LoVo (cell line): Measurements from ENCODE around the gene AGAP1.
A peak's percentile ranks its signal among the peaks of the same experiment; 100 is the strongest.

Experiments
- DNase-seq: peaks from one replicate; pipeline ENCODE4 v3.0.0-alpha.2; 2016; ENCODE audit warnings: low spot score

AGAP1 gene

DNA sequence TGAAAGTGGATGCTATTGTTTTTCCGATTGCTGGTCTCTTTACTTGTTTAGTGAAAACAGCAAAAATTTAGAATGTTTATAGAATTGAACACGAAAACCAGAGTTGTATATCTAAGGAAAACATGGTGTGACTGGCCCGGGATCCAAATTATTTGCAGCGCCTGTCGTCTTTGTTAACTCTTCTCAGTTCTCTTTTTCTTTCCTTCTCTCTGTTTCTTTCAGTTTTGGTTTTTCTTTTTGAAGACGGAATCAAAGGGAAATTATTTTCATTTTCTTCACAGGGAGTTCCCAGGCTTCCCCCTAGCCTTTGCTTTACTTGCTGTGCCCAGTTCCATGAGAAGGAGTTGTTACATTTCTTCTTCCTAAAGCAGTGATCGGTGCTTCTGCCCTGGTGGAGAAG lies 76.0 kb downstream of the AGAP1 start:
- DNase-seq: no peak

DNA sequence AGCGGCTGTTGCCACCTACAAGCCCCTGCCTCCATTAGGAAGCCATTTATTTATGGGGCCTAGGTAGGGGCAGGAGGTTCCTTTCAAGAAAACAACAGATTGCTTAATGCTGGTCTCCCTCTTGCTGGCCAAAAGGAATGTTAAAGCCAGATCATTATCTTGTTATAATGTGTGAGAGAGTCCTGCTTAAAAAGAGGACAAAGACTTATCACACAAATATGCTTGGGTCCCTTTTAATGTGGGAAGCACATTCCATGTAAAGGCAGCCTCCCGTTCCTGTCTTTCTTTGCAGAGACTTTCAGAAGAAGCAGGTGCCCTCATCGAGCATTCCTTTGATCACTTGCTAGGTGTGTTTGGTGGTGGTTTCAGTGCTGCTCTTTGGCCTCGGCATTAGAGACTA lies 76.4 kb downstream of the AGAP1 start:
- peak; percentile 35 for DNase-seq

DNA sequence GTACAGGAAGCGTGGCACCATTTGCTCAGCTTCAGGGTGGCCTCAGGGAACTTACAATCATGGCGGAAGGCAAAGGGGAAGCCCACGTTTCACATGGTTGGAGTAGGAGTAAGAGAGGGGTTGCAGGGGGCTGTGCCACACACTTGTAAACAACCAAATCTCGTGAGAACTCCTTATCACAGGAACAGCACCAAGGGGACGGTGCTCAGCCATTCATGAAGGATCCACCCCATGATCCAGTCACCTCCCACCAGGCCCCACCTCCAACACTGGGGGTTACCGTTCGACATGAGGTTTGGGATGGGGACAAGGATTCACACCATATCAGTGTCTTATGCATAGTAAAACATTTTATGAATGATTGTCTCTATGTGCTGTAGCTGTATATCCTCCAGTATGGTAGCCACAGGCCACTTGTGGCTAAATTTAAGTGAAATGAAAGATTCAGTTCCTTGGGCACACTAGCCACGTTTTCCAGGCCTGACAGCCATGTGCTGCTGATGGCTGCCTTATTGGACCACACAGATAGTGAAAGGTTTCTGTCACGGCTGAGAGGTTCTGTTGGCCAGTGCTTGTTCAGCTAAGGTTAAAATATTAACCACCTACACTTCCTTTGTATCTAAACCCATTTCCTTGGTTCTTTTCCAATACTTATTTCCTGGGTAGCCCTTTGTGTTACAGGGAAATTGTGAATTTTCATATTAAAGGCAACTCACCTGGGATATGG lies 77.3 kb downstream of the AGAP1 start:
- DNase-seq: no peak

DNA sequence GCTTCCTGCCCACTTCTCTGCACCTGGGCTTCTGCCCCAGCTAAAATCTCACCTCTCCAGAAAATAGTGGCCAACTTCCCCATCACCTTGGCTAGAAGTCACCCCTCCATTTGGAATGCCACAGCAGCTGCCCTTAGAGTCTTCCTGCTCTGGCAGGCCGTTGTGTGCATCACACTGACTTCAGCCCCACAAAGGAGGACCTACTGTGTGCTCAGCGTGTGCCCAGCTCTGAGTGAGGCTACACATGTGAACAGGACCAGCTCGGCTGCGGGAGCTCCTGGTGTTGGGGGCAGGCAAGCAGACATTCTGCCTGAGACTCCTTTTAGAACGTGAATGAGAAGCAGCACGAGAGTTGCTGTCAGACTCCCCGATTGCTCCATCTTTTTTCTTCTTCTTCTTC lies 78.7 kb downstream of the AGAP1 start:
- no peak for DNase-seq

DNA sequence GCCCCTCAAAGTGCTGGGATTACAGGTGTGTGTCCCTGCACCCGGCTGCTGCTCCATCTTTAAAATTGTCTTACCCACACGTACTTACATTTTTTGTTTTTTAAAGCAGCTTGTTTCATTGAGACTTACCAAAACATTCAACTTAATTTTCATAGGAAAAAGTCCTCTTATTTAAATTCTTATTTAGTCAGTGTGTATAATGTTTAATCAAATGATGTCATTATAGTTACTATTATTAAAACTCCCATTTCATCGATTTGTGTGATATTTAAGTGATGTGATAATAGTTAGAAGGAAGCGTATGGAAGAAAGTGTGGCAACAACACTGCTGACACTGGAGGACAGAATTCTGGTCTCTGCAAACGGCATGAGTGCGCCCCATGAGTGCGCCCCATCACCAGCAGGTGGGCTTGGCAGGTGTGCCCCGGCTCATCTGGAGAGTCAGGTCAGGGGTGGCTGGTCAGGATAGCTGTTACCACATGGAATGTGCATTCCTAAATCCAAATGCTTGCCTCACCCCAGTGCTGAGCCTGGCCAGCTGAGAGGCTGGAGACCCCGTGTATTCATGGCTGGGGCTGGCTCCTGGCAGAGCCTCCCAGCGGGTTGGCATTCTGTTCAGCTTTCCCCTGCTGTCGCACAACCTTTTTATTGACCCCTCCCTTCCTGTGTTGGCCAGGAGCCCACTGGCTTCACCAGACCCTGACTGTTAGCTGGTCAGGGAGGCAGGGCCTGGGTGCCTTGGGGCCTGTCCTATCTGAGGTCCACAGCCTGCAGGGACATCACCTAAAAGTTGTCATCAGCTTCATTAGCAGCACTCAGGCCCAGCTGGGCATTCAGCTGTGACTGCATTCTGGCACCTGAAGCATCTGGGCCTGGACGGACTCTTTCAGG lies 79.7 kb downstream of the AGAP1 start:
- no peak for DNase-seq

DNA sequence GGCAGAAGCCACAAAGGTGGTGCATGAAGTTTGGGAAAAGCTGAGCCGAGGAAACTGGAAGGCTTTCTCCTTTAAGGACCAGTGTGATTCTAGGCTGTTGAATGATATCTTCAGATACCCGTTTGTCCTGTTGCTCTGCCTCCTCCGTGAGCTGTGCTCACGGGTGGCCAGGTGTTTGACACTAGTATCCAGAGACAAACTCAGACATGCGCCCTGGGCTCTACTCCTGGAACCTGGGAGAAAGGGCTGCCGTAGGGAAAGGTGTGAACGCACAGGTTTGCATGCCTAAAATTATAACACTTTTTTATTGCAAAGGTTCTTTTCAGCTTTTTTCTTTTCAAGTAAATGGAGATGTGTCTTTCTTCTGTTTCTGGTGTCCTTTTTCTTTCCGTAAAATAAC lies 81.6 kb downstream of the AGAP1 start:
- DNase-seq: no peak

DNA sequence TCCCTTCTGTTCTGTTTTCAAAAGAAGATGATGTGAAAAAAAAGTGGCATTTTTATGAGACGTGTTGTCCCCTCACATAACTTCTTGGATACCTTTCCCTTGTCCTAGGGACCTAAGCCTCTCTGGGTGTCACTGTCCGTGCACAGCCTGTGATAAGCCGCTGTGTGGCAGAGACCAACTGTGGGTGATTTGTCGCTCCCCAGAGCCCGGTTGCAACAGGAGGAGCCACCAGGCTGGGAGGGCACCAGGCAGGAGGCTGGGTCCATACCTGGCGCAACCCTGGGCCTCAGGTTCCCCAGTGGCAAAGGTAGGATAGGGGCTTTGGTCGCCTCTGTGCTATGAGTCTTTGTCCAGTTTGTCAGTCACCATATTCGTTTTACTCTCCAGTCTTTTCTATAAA lies 82.1 kb downstream of the AGAP1 start:
- DNase-seq: no peak

DNA sequence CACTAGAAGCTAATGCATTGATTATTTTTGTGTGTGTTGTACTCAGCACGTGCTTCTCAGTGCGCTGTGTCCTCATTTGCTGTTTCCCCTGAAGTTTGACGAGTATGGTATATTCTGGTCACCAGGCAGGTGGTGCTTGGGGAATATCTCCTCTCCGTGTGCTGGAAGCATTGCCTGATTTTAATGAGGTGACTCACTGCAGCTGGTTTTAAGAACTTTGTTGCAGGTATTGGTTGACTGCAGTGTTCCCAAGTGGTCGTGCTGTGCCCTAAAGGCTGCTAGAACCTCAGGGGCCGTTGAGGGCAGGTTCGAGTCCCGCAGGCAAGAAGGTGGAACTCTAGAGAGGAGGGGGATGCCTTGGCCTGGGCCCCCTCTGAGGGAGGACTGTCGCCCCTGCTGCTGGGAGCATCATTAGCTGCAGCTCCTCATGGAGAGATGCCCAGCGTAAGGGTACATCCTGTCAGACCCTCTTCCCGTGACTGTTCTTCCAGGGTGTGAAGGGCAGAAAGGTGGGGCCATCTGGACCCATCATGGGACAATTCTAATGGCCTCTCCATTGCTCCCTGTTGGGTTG lies 82.6 kb downstream of the AGAP1 start:
- no peak for DNase-seq

DNA sequence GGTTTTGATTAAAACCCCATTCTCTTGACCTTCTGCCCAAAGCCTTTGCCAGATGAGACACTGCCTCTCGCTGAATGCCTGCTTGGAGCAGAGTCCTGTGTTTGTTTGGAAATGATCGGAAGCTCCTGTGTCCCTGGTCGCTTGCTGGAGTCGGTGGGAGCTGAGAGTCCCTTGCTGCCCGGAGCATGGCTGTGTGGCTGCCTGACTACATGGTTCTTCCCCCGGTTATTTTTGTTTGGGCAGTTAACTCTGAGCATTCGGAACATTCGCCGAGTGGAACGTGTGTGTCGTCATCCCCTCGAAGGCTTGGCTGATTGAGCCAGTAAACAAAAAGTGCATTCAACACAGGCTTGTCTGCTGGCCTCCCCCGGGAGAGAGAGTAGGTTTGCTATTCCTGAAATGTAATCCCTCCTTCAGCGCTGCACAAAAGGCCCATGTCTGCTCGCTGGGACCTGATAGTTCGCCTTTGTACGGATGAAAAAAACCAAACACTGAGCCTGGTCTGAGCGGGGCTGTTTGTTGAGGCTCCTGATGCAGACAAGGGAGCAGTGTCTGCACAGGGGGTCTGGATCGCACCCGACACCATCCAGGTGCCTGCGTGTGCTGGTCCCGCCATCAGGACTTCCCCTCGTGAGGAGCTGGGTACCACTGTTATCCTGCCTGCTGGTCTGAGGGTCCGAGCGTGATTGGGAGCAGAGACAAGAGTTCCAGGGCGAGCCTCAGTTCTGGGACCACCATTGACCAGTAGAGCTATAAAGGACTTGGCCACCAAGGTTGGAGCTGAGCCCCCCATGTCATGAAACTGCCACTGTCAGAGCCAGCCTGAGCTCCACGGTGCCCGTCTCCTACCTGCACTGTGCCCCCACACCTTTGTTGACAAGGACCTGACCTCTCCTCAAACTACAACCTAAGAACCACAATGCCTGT lies 83.8 kb downstream of the AGAP1 start:
- DNase-seq: no peak

DNA sequence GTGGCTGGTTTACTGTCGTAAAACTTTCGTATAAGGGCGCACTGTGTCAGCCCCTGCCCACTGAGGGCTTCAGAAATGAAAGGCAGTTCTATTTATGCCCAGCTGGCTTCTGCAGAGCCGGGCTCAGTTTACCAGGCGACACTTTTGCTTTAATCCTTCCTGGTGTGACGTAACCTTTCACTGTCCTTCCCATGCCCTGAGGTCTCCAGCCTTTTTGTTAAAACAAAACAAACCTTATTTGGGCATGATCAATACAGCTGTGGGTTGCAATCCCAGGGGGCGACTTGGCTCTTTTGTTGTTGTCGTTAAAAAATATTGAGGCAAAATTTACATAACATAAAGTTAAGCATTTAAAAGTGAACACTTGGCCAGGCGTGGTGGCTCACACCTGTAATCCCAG lies 85.3 kb downstream of the AGAP1 start:
- no peak for DNase-seq

DNA sequence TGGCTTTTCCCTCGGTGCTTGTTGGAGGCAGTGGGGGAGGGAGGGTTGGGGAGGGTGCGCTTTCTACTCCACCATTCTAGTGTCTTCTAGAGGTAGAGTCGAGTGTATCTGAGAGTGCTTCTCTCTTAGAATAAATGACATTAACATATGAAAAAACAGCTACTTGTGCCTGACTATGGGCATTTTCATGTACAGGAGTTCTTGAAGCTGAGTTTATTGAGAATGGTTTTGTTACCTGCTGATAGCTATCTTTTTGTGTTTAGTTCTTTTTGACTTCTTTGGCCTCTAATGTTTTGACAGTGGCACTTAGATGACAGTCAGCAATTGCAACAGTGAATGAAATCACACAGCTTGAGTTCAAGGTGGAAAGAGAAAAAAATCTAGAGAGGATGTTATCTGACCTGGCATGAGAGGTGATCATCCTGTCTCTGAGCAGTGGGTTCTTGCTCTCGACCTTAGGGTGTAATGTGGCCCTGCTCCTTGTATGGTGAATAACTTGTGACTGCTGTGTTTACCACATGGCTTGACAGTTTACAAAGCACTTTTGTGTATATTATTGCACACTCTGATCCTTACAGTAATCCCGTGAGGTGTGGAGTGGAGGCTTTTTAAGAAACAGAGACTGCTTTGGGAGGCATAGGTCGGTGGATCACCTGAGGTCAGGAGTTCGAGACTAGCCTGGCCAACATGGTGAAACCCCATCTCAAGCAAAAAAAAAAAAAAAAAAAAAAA lies 86.7 kb downstream of the AGAP1 start:
- DNase-seq: no peak

DNA sequence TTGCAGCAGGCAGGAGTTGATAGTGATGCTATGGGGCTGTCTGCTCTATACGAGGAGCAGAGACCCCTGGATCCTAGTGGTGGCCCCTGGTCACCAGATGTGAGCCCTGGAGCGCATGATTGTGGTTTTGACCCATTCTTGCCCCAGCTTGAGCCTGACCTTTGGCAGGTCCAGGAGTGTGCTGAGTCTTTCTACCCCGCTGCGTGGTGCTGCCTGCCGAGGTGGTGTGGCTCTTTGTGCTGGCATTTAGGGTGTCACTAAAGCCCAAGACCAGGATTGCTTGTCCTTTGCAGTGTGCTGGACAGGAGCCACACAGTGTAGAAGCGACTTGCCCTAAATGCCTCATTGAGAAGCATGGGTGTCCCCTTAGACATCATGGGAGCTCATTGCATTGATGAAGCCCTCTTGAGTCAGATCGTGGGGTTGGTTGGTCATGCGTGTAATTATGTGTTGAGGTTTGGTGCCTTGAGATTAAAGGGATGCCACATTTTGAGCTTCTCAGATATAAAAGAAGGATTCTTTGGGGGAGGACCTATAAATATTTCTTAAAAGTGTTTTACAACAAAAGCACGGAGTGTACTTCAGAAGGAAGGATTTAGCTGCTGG lies 88.3 kb downstream of the AGAP1 start:
- no peak for DNase-seq

DNA sequence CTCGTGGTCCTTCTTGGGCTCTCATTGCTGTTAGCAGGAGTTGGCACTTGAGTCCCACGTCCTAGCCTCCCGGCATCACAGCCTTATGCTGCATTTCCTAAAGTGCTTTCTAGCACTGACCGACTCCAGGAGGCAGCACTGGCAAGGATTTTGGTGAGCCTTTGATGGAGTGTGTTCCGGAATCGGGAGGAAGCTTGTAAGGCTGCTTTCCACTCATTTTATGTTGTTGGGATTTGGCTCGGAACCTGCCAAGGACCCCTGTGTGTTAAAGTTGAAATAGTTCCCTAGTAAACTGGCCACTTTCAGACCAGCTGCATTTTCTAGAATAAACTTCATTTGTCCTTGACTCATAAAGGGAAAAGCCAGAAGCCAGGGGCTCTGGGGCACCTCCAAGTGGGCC lies 88.9 kb downstream of the AGAP1 start:
- DNase-seq: no peak

DNA sequence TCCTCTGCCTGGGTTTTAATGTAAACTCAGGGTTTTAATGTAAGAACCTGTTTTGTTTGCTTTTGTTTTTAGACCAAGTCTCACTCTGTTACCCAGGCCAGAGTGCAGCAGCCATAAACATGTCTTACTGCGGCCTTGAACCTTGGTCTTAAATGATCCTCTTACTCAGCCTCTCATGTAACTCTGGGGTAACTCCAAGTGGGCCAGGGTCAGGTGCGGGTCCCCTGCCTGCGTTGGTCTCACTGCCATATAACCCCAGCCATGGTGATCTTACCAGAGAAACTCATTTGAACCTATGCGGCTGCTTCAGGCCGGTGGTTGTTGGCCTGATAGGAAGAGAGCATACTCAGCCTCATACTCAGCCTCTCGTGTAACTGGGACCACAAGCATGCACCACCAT lies 89.3 kb downstream of the AGAP1 start:
- no peak for DNase-seq

DNA sequence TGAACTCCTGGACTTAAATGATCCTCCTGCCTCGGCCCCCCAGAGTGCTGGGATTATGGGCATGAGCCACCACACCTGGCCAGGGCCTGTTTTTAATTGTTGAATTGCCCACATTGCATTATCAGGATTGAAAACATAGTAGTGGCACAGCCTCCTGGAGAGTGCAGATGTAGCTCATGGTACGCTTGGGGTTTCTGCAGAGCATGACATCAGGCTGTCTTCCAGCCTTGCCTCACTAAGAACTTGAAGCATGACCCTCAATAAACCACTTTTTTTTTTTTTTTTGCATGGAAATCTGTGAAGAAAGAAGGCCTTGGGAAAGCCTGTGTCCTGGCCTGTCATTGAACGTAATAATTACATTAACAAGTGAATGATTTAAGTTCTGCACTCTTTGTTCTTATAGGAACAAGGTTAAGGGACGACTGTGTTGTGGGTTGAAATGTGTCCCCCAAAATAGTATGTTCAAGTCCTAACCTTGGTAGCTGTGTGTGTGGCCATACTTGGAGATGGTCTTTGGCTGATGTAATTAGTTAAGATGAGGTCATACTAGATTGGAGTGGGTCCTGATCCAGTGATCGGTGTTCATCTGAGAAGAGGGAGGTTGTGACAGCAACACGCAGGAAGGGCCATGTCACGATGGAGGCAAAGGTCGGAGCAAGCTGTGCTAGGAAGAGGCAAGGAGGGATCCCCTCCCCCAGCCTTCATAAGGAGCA lies 90.2 kb downstream of the AGAP1 start:
- no peak for DNase-seq

DNA sequence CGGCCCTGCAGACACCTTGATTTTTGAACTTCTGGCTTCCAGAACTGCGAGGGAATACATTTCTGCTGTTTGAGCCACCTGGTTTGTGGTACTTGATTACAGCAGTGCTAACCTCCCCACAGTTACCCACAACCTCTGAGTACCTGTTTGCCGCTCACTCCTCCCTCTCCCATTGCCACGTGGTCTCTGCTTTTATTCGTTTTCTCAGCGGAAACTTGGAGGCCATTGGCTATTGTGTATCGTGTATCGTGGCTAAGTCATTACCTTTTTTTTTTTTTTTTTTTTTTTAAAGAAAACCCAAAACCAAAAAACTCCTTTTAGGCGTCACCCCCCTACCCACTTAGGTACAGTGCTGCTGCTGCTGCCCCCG lies 90.8 kb downstream of the AGAP1 start:
- no peak for DNase-seq

DNA sequence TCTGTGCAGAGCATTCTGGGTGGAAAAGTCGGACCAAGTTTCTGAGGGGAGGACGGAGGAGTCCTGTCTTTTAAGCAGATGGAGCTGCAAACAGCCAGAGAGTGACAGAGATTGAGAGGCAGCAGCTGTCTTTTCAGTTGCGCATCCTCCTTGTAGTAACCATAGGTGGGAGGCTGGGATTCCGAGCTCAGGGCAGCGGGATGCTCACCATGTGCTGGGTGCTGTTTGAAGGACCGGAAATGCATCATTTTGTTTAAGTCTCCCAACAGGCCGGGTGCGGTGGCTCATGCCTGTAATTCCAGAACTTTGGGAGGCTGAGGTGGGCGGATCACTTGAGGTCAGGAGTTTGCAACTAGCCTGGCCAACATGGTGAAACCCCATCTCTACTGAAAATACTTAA lies 93.4 kb downstream of the AGAP1 start:
- DNase-seq: no peak

DNA sequence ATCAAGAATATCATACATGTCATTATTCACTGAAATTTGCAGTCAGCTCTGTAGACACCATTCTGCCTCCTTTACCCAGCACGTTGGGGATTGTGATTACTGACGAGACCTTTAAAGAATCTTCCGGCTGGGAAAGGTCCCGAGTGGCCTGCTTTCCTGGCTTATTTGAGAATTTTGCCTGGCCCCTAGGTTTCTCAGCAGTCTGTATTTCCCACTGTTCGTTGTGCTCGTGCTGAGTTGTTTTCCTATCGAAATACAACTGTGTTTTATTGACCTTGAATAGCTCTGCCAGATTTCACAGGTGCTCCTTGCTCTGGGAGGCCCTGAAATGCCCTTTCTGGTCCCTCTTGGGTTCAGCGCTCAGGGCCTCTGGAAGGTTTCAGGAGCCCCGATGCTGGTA lies 94.9 kb downstream of the AGAP1 start:
- DNase-seq: no peak

DNA sequence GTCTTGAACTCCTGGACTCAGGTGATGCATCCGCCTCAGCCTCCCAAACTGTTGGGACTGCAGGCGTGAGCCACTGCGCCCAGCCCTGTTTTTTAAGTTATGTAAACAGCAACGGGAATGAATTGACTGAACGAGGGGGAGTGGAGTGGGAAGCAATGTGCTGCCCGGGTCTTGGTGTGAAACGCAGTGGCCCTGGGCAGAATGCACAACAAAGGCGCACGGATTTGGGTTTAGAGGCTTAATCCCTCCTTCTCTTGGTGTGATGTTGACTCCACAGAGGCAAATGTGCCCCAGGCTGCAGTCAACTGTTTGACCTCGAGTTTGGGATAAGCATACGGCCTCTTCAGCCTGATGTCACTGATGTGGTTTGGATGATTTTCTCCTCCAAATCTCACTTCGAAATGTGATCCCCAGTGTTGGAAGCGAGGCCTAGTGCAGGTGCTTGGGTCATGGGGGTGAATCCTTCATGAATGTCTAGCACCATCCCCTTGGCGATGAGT lies 97.4 kb downstream of the AGAP1 start:
- no peak for DNase-seq

DNA sequence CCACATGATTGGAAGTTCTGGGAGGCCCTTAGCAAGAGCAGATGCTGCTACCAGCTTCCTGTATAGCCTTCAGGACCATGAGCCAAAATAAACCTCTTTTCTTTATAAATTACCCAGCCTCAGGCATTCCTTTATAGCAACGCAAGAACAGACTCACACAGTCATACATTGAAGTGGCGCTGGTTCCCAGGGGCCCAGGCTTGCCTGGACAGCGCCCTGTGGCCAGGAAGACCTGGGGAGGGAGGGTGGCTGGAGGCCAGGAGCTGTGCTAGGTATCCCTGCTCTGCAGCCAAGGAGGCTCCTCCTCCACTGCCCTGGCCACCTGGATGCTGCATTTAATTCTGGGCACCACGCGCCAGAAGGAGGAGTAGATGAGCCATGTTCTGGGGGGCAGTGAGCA lies 98.1 kb downstream of the AGAP1 start:
- no peak for DNase-seq
